K562 (cell line): ENCODE data around the gene NEUROD4. TPM values are rescaled to one million over a fixed set of nuclear protein-coding genes. Genes with fewer than 3 reads are reported as not detected.

Source experiments
- ASH1L ChIP-seq: fragments of 450-650 bp; IDR thresholded peaks from 2 replicates; pipeline ENCODE4 v1.6.1; 2018; ENCODE audit warnings: borderline replicate concordance, mild to moderate bottlenecking, low read depth; ENCODE audit not compliant: partially characterized antibody
- CREB3 ChIP-seq: fragments of 450-650 bp; conservative IDR thresholded peaks from 2 replicates; pipeline ENCODE4 v1.6.1; 2016; ENCODE audit warnings: missing genetic modification characterization, low read depth, mild to moderate bottlenecking, missing compliant biosample characterization, moderate library complexity
- EHMT2 ChIP-seq: fragments of 450-650 bp; IDR thresholded peaks from 2 replicates; pipeline ENCODE4 v1.6.1; 2018; ENCODE audit warnings: antibody characterized with exemption
- KLF13 ChIP-seq: fragments of 450-650 bp; IDR thresholded peaks from 2 replicates; pipeline ENCODE4 v1.6.1; 2016; ENCODE audit warnings: missing genetic modification characterization, low read depth, mild to moderate bottlenecking, missing compliant biosample characterization, moderate library complexity, borderline replicate concordance
- MAZ ChIP-seq, 2 experiments: fragments of 450-650 bp in 1 of 2; sonication (generic) in 1 of 2; formaldehyde crosslinking; IDR thresholded peaks in 1 of 2; conservative IDR thresholded peaks in 1 of 2; 2 replicates each; pipeline versions ENCODE4 v1.4.0 to v1.5.0; 2020; ENCODE audit warnings: mild to moderate bottlenecking in 1 of 2, missing genetic modification reagents in 1 of 2
- MED1 ChIP-seq: sonication (generic); formaldehyde crosslinking; IDR thresholded peaks from 2 replicates; pipeline ENCODE4 v1.8.1; 2023; ENCODE audit warnings: missing genetic modification reagents, borderline replicate concordance
- NFYB ChIP-seq: IDR thresholded peaks from 2 replicates; pipeline ENCODE4 v1.6.1; 2011; ENCODE audit warnings: mild to moderate bottlenecking, moderate library complexity; ENCODE audit not compliant: insufficient read length; ENCODE audit errors: extremely low read depth
- PHB ChIP-seq: fragments of 250-450 bp; sonication (Bioruptor Pico); IDR thresholded peaks from 2 replicates; pipeline ENCODE4 v1.5.0; 2021
- RB1 ChIP-seq: fragments of 450-650 bp; IDR thresholded peaks from 2 replicates; pipeline ENCODE4 v1.6.1; 2017; ENCODE audit warnings: low read depth, mild to moderate bottlenecking
- SMARCA4 ChIP-seq: fragments of 450-650 bp; IDR thresholded peaks from 2 replicates; pipeline ENCODE4 v1.6.1; 2016
- TFAM ChIP-seq: fragments of 250-450 bp; sonication (Bioruptor Pico); conservative IDR thresholded peaks from 2 replicates; pipeline ENCODE4 v1.5.0; 2021; ENCODE audit warnings: mild to moderate bottlenecking, moderate library complexity
- USF2 ChIP-seq: sonication (generic); formaldehyde crosslinking; IDR thresholded peaks from 2 replicates; pipeline ENCODE4 v1.5.0; 2020; ENCODE audit warnings: missing genetic modification reagents
- XRCC3 ChIP-seq: fragments of 450-650 bp; IDR thresholded peaks from 2 replicates; pipeline ENCODE4 v1.6.1; 2017; ENCODE audit warnings: mild to moderate bottlenecking, moderate library complexity
- XRCC5 ChIP-seq: fragments of 200-400 bp; formaldehyde crosslinking; IDR thresholded peaks from 2 replicates; pipeline ENCODE4 v1.6.1; 2017; ENCODE audit warnings: low read depth, mild to moderate bottlenecking, low read length
- ZNF592 ChIP-seq: fragments of 450-650 bp; IDR thresholded peaks from 2 replicates; pipeline ENCODE4 v1.6.1; 2017; ENCODE audit warnings: antibody characterized with exemption, mild to moderate bottlenecking
- ZNF830 ChIP-seq: fragments of 250-450 bp; sonication (Bioruptor Pico); IDR thresholded peaks from 2 replicates; pipeline ENCODE4 v1.5.0; 2021; ENCODE audit warnings: mild to moderate bottlenecking
- polyA plus RNA-seq, 8 experiments: library from polyadenylated mRNA; depleted of rRNA in 4 of 8; stranded (reverse) in 5 of 8; unstranded in 3 of 8; fragments of >200 nt; fragmentation: Nextera tagmentation in 2 of 8; fragmentation: Illumina TruSeq in 1 of 8; extraction: Ambion mirVana in 2 of 8; extraction: Trizol in 1 of 8; gene quantifications; 2 replicates each; pipeline versions ENCODE4 v1.2.1 to v1.2.3, GENCODE V29; 2011 to 2014; ENCODE audit warnings: inconsistent platforms in 1 of 8, missing spikeins in 1 of 8
- total RNA-seq, 7 experiments: library from RNA; depleted of rRNA in 6 of 7; stranded (reverse); fragments of >200 nt in 6 of 7; fragmentation: Illumina TruSeq in 2 of 7; extraction: Trizol in 2 of 7; gene quantifications; 2 replicates each; pipeline versions ENCODE4 v1.2.1 to v1.2.3, GENCODE V29; 2011 to 2021; ENCODE audit warnings: low replicate concordance in 1 of 7
- TF ChIP-seq, protein P1 (sequence below): sonication (generic); formaldehyde crosslinking; IDR thresholded peaks from 2 replicates; pipeline ENCODE4 v1.8.0; 2022; ENCODE audit warnings: mild to moderate bottlenecking, missing genetic modification reagents

The NEUROD4 gene
- total and polyA plus RNA-seq, 9 of the 15 experiments (the other 6 are each of a cell fraction or from before 2014, with no cell fraction given): not detected

- no peak for TF ChIP-seq XRCC5
- TF ChIP-seq XRCC3: no peak
- TF ChIP-seq ASH1L: no peak
- TF ChIP-seq ZNF830 (CRISPR knock-in tag): no peak
- no peak for TF ChIP-seq MED1 (CRISPR knock-in tag)
- TF ChIP-seq, protein P1, sequence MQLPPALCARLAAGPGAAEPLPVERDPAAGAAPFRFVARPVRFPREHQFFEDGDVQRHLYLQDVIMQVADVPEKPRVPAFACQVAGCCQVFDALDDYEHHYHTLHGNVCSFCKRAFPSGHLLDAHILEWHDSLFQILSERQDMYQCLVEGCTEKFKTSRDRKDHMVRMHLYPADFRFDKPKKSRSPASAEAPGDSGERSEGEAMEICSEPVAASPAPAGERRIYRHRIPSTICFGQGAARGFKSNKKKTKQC (CRISPR knock-in tag): peak; percentile 92
- 0 out of 2 replicates have a peak, but pooled peaks have one; percentile 31 for TF ChIP-seq KLF13 (tag)
- no peak for TF ChIP-seq RB1
- TF ChIP-seq TFAM (CRISPR knock-in tag): no peak
- TF ChIP-seq SMARCA4: no peak
- no peak for TF ChIP-seq ZNF592
- peak; percentile 99 for TF ChIP-seq EHMT2
- TF ChIP-seq CREB3 (tag): peak; percentile 71; the same call in 1 of the 2 replicates
- peak; percentile 45; the same call in 1 of the 2 replicates for TF ChIP-seq USF2
- TF ChIP-seq PHB (CRISPR knock-in tag): no peak
- peak; percentile 35 to 85; a peak in 3 of 4 replicates for TF ChIP-seq MAZ (CRISPR knock-in tag; conservative IDR thresholded peaks at IDR 0.05 in 1 of 2, IDR thresholded peaks at IDR 0.05 in 1 of 2)
- peak; percentile 7 for TF ChIP-seq NFYB
Measured at GRCh38 chr12:55019784-55020183, at the start of gene NEUROD4 (continued).
